Right lobe of liver (tissue), 6 donors: ENCODE measurements around the gene ZYG11A. TPM values are rescaled to one million over a fixed set of nuclear protein-coding genes. Genes with fewer than 3 reads are reported as not detected.

Source experiments
- ATAC-seq, 4 donors: fragments of 200-7000 bp; cut with Tn5 transposase; one replicate each; pipeline ENCODE4 v1.9.1; 2020; ENCODE audit warnings: mild to moderate bottlenecking in 4 of 4, moderate library complexity in 4 of 4
- DNase-seq, 3 donors: peaks; one replicate each; pipeline ENCODE4 v3.0.0-alpha.2; 2020
- H3K27ac ChIP-seq, 3 donors: fragments of 200-600 bp; one replicate each; pipeline ENCODE4 v1.8.0; 2022
- H3K27me3 ChIP-seq, 2 donors: fragments of 200-600 bp; one replicate each; pipeline ENCODE4 v1.8.0; 2022
- H3K36me3 ChIP-seq, 4 donors: fragments of 200-600 bp; sonication (generic) in 1 of 4; one replicate each; pipeline versions ENCODE4 v1.5.1 to v1.8.0; 2017 to 2022; ENCODE audit warnings: control low read depth in 1 of 4
- H3K4me1 ChIP-seq, 4 donors: fragments of 200-600 bp; sonication (generic) in 1 of 4; one replicate each; pipeline versions ENCODE4 v1.5.1 to v1.8.0; 2017 to 2022; ENCODE audit warnings: control low read depth in 1 of 4
- H3K4me3 ChIP-seq, 3 donors: fragments of 200-600 bp; one replicate each; pipeline ENCODE4 v1.8.0; 2022
- H3K9me3 ChIP-seq, 4 donors: fragments of 200-600 bp; sonication (generic) in 1 of 4; one replicate each; pipeline versions ENCODE4 v1.5.1 to v1.8.0; 2017 to 2022; ENCODE audit warnings: control low read depth in 1 of 4
- CTCF ChIP-seq, 4 donors: fragments of 200-600 bp in 3 of 4; fragments of 450-650 bp in 1 of 4; IDR thresholded peaks; one replicate each; pipeline versions ENCODE4 v1.5.1 to v1.8.0; 2016 to 2022; ENCODE audit warnings: antibody characterized with exemption in 4 of 4, mild to moderate bottlenecking in 2 of 4
- POLR2A ChIP-seq: fragments of 450-650 bp; IDR thresholded peaks from one replicate; pipeline ENCODE4 v1.6.1; 2017; ENCODE audit warnings: antibody characterized with exemption, mild to moderate bottlenecking
- WGBS: methylation state at CpG from one replicate; pipeline ENCODE4 v1.1.6; 2018; ENCODE audit warnings: low coverage, low lambda C conversion rate; ENCODE audit not compliant: insufficient coverage; ENCODE audit errors: missing lambda C conversion rate; 5-methylcytosine and 5-hydroxymethylcytosine counted together
- intact Hi-C, 2 donors: fragments of 100-400 bp; cut with DNase I; formaldehyde crosslinking; loops; one replicate each; pipeline versions ENCODE4 v1.11.2 to v1.14.1; 2022
- total RNA-seq, 6 experiments: library from RNA; depleted of rRNA in 2 of 6; stranded (reverse); fragments of >200 nt in 2 of 6; fragmentation: NEBNext Ultra II Directional in 3 of 6; extraction: Animal tissue kit (Norgen Biotek cat#: 25700) in 3 of 6; gene quantifications; one replicate each; pipeline versions ENCODE4 v1.1.0 to v1.2.4, GENCODE V29; 2016 to 2023
- donor health status: DM: no; HTN: yes; CAD: no.
- donor health status: DM: no; HTN: no; CAD: no.
- donor health status: DM: no; HTN: no; CAD: no.
- donor health status: DM: no; HTN: yes; CAD: no.
- donor health status: DM: no; HTN: yes; CAD: no.

ZYG11A gene
- total RNA-seq, 6 experiments from 2014 or later, result 0.22 to 1.5 (median 1.0) TPM

- ATAC-seq, result peak in 1 of 4 donors; percentile 4
- intact Hi-C loops, result loop anchor here in 1 of 2 donors (10.0 kb wide), 1 partner anchor 269 kb away; no protein-coding TSS in a partner anchor
- Histone ChIP-seq H3K27ac (peak overlapping the region; percentile 75 to 97 (median 91)), H3K36me3 (peaks cover 0 to 5% (median 0%) of the 10 kb centered on the region in 4 donors), H3K4me3 (no peak overlapping the region), H3K9me3 (no peaks in the 10 kb centered on the region), H3K27me3 (no peaks in the 10 kb centered on the region), H3K4me1 (peaks cover 0 to 95% (median 33%) of the 10 kb centered on the region in 4 donors)
- peak in 1 of 3 donors; percentile 59 for DNase-seq
- TF ChIP-seq CTCF (IDR thresholded peaks at IDR 0.05), result no peak
- no peak for TF ChIP-seq POLR2A
- whole genome bisulfite sequencing, result 50% methylated on average over 1 of the region's 2 CpGs
Observed at GRCh38 chr1:52915211-52915854, 72.8 kb downstream of the ZYG11A start.

GRCh38 chr1:52915855-52916220 lies 73.3 kb downstream of the ZYG11A start:
- DNase-seq (peak in 1 of 3 donors; percentile 79), ATAC-seq (peak in 3 of 4 donors; percentile 11 to 45 (median 13))
- TF ChIP-seq POLR2A (no peak), CTCF (IDR thresholded peaks at IDR 0.05) (no peak)
- Histone ChIP-seq H3K4me3 (no peak overlapping the region), H3K9me3 (no peaks in the 10 kb centered on the region), H3K36me3 (peaks cover 0 to 5% (median 0%) of the 10 kb centered on the region in 4 donors), H3K27ac (peak overlapping the region; percentile 75 to 97 (median 91)), H3K4me1 (peaks cover 0 to 90% (median 31%) of the 10 kb centered on the region in 4 donors), H3K27me3 (no peaks in the 10 kb centered on the region)
- intact Hi-C loops, result loop anchor here in 1 of 2 donors (10.0 kb wide), 1 partner anchor 269 kb away; no protein-coding TSS in a partner anchor
- whole genome bisulfite sequencing, result 41% methylated on average over 4 of the region's 7 CpGs

GRCh38 chr1:52916241-52916975 lies 73.8 kb downstream of the ZYG11A start:
- ATAC-seq, result peak; percentile 43 to 67 (median 58)
- H3K4me1 ChIP-seq, result peaks cover 0 to 84% (median 30%) of the 10 kb centered on the region in 4 donors
- H3K27ac ChIP-seq, result peak overlapping the region; percentile 75 to 97 (median 91)
- 30% methylated on average over 10 of the region's 10 CpGs for WGBS
- H3K27me3 ChIP-seq, result no peaks in the 10 kb centered on the region
- peak; percentile 78 to 96 (median 90) for DNase-seq
- H3K9me3 ChIP-seq, result no peaks in the 10 kb centered on the region
- TF ChIP-seq CTCF (IDR thresholded peaks at IDR 0.05) (no peak), POLR2A (no peak)
- H3K36me3 ChIP-seq, result peaks cover 0 to 1% (median 0%) of the 10 kb centered on the region in 4 donors
- intact Hi-C loops, result loop anchor here in 1 of 2 donors (10.0 kb wide), 1 partner anchor 268 kb away; no protein-coding TSS in a partner anchor
- no peak overlapping the region for H3K4me3 ChIP-seq

- no peak overlapping the region for H3K4me3 ChIP-seq
- no peak for ATAC-seq
- H3K9me3 ChIP-seq, result no peaks in the 10 kb centered on the region
- H3K27ac ChIP-seq, result peak overlapping the region; percentile 75 to 97 (median 91)
- WGBS, result 58% methylated on average over 6 of the region's 7 CpGs
- no peak for DNase-seq
- H3K36me3 ChIP-seq, result no peaks in the 10 kb centered on the region
- no peaks in the 10 kb centered on the region for H3K27me3 ChIP-seq
- H3K4me1 ChIP-seq, result peaks cover 0 to 79% (median 30%) of the 10 kb centered on the region in 4 donors
- TF ChIP-seq CTCF (IDR thresholded peaks at IDR 0.05), result no peak
- TF ChIP-seq POLR2A, result no peak
- intact Hi-C loops, result loop anchor here in 1 of 2 donors (10.0 kb wide), 1 partner anchor 268 kb away; no protein-coding TSS in a partner anchor
Observed at GRCh38 chr1:52917156-52917555, 74.6 kb downstream of the ZYG11A start.
